HL-60/S4 treated with retinoic acid at 250 ng/mL for 4 days and 3 days (cell line): ENCODE results near the gene SLC27A2.
"Not testable (repeated sequence)": the region's sequence is repeated elsewhere in the genome, so short reads cannot be mapped to it uniquely, and the experiment has no call there.

Experiments used
- in situ Hi-C: fragments of 300-500 bp; cut with MboI; formaldehyde crosslinking; loops from 2 replicates; pipeline ENCODE4 v1.7.0; 2022; ENCODE audit warnings: low sequenced_read_pairs

The SLC27A2 gene

DNA sequence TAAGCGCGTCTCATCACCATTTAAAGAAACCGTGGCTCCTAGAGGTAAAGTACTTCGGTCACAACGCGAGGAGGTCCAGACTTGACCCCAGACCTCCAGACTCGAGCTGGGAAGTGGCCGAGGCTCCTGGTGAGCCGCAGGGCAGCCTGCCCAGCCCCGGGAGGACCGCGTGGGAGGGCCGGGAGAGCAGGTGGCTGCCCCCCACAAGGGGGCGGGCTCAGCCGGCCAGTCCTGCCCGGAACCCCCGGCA, at the start of gene SLC27A2:
Gene SLC27A2 (plus strand): TSS at position 228 of the 250 bp plus-strand sequence. CDS start 232 bp downstream, outside the sequence.
- in situ Hi-C loops: no loop called here

DNA sequence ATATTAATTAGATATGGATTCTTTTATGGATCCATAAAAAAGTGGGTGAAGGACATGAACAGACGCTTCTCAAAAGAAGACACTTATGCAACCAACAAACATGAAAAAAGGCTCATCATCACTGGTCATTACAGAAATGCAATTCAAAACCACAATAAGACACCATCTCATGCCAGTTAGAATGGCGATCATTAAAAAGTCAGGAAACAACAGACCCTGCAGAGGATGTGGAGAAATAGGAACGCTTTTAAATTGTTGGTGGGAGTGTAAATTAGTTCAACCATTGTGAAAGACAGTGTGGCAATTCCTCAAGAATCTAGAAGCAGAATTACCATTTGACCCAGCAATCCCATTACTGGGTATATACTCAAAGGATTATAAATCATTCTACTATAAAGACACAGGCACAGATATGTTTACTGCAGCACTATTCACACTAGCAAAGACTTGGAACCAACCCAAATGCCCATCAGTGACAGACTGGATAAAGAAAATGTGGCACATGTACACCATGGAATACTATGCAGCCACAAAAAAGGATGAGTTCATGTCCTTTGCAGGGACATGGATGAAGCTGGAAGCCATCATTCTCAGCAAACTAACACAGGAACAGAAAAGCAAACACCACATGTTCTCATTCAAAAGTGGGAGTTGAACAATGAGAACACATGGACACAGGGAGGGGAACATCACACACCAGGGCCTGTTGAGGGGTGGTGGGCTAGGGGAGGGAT, 49.6 kb upstream of the SLC27A2 start:
- in situ Hi-C loops: loop anchor here (25.0 kb wide), 2 partner anchors 895 to 1270 kb away; no protein-coding TSS in a partner anchor

DNA sequence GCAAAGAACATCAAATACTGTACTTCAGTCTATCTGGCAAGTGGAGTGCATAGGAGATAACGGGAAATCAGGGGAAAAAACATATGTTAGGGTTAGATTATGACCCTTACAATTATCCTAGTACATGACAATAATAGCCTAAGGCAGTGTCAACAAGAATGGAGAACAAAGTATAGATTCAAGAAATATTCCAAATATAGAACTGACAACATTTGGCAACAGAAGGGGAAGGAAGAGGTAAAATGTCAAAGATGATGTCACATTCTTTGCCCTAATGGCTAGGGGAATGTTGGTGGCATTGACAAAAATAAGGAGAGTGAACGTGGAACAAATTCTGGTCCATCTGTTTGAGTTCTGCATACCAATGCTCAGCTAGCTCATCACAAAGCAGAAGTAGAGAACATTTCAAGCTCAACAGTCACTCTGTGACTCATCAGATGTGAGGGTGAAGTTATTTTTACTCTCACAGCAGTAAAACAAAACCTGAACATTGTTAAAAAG, 47.4 kb upstream of the SLC27A2 start:
- in situ Hi-C loops: loop anchor here (25.0 kb wide), 2 partner anchors 897 to 1272 kb away; no protein-coding TSS in a partner anchor

DNA sequence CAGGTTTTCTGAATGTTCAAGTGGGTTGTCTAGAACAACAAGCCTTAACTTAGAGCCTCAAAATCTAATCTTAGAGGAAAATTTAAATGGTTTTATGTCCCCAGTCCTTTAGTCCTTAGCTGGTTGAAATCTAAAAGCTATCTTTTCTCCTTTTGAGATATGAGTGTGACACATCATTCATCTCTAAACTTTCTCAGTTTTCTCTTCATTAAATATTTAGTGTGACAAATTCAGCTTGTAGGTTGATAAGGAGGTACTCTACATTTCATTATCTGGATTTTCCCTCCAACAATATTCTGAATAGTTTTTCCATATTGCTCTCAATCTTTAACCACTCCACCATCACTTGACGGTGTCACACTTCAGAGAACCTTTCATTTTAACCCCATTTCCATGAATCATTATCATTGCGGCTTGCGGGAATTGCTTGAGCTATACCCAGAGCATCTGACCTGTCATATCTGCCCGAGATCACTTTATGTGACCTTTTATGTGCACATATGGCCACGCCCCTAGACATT, 46.9 kb upstream of the SLC27A2 start:
- in situ Hi-C loops: loop anchor here (25.0 kb wide), 2 partner anchors 898 to 1273 kb away; no protein-coding TSS in a partner anchor

DNA sequence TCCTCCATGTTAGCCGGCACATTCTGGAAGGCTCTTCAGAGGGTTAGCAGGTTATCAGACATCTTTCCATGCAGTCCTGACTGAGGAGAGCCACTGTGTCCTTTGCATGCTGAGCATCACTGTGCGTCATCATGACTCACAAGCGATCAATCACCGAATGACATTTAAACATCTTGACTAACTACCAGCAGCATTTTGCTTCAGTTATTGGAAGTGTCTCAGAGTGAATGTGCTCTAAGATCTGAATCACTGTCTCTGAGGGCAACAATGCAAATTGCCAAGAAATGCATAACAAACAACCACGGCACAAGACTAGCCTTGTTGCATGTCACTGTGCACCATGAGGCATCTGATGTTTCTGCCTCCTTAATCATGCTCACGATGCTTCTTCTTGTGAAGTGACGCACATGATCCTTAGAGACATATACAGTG, 44.6 kb upstream of the SLC27A2 start:
- in situ Hi-C loops: loop anchor here (25.0 kb wide), 2 partner anchors 900 to 1275 kb away; no protein-coding TSS in a partner anchor

DNA sequence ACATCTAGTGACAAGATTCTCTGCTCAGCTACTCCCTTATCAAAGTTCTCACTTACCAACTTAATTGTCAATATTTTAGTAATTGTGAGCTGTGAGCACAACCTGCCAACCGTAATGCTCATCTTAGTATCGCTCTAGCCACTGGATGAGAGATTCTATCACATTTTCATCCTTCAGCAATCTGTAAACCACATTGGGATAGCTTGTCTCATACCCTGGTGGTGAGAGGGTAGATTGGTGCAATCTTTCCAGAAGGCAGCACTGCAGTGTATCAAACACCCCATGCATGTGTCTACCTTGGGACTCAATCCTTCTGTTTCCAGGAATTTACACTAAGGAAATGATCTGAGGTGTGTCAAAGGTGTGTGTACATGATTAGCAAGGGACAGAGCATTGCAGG, 44.1 kb upstream of the SLC27A2 start:
- in situ Hi-C loops: loop anchor here (25.0 kb wide), 2 partner anchors 901 to 1276 kb away; no protein-coding TSS in a partner anchor

DNA sequence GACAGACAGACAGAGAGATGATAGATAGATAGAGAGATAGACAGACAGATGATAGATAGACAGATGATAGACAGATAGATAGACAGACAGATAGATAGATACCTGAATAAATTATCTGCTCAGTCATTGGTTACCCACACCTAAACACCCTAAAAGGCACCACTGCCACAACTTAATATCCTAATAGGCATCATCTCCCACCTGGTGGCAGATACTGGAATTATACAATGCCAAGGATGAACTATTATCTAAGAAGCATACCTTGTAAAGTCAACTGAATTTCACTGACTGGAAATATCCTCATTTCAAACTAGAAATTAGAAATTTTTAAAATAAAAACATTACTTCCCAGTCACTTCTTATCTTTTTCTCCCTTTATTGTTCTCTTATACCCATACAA, 43.6 kb upstream of the SLC27A2 start:
- in situ Hi-C loops: loop anchor here (25.0 kb wide), 2 partner anchors 901 to 1276 kb away; no protein-coding TSS in a partner anchor

DNA sequence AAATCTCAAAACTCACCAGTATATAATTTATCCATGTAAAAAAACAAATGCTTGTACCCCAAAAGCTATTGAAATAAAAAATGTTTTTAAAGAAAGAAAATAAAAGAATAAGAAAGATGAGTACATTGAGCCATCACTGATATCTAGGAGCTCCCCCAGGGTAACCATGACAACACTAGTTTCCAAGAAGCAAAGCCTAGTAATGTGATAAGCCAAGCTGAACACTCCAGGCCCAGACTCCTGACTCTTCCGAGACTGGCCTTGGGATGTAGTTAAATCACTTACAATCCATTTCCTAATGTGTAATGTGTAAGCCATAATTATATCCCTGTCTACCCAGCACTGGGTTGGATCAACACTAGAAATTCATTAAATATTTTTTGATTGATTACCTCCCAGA, 41.9 kb upstream of the SLC27A2 start:
- in situ Hi-C loops: loop anchor here (25.0 kb wide), 2 partner anchors 903 to 1278 kb away; no protein-coding TSS in a partner anchor

DNA sequence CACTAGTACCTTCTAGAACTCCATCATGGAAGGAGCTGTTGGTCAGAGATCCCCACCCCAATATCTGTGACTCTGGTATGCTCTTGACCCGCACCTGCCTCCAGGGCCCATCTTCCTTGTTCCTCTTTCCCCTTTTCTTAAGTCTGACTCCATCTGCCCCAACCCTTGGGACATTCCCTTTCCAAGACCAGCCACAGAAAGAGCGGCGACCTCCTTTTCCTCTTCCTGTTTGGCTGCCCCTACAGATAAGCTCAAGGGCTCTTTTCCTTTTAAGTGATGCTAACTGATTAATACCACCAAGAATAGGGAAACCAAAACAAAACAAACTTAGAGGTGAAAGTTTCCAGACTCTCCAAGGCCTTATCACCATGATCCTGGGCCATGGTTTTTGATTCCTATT, 41.0 kb upstream of the SLC27A2 start:
- in situ Hi-C loops: loop anchor here (25.0 kb wide), 2 partner anchors 904 to 1279 kb away; no protein-coding TSS in a partner anchor

DNA sequence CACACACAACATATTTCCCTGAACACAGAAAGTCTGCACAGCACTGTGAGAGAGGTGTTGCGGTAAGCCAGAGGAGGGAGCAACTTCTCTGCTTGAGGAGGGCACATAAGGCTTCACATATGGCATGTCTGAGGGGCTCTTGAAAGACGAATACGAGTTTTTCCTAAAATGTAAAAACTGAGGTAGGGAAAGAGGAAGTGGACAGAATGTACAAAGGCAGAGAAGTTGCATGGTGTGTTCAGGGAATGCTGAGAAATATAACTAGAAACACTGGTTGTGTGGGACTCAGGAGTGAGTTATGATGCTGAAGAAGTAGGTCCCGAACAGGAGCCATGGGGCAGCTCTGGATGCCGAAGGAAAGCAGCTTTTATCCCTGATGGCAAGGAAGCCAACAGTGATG, 40.1 kb upstream of the SLC27A2 start:
- in situ Hi-C loops: loop anchor here (25.0 kb wide), 2 partner anchors 905 to 1280 kb away; no protein-coding TSS in a partner anchor

DNA sequence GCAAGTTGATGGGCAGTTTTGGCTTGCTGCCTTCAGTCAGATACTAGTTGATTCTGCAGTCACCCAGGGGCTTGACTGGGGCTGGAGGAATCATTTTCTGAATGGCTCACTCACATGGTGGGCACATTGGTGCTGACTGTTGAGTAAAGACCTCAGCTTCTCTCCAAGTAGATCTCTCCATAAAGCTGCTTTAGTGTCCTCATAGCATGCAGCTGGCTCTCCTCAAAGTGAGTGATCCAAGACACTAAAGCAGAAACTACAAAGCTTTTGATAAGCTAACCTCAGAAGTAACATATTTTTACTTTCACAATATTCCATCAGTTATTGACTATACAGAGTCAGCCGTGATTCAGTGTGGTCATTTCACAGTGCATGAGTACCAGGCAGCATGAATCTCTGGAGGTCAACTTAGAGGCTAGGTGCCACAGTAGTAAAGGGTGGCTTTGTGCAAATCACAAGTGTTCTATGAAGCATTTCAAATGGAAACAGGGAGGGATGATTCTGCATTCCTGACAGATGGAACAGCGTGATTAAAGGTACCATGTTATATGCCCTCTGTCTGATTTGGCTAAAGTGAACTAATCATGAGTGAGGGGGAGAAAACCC, 38.6 kb upstream of the SLC27A2 start:
- in situ Hi-C loops: loop anchor here (25.0 kb wide), 2 partner anchors 906 to 1281 kb away; no protein-coding TSS in a partner anchor

DNA sequence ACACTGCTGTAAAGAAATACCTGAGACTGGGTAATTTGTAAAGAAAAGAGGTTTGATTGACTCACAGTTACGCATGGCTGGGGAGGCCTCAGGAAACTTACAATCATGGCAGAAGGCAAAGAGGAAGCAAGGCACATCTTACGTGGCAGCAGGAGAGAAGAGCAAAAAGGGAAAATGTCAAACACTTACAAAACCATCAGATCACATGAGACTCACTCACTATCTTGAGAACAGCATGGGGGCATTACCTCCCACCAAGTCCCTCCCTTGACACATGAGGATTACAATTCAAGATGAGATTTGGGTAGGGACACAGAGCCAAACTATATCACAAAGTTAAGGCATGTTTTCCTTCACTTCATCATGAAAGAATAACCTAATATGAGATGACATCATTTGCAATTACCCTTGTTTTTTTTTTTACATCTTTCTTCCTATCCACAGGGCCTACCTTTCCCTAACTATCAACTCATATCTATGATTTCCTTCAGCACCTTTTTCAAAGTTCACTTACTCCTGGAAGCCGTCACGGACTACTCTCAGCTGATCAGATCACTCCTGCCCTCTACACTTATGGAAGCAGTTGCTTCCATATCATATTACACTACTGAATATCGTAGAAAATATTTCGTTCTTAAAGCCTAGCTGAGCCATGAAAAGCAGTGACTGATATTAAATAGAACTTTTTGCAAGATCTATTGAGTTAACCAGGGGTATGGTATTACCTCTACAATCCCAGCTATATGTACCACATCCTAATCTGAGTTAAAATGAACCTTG, 37.5 kb upstream of the SLC27A2 start:
- in situ Hi-C loops: loop anchor here (25.0 kb wide), 2 partner anchors 907 to 1282 kb away; no protein-coding TSS in a partner anchor

DNA sequence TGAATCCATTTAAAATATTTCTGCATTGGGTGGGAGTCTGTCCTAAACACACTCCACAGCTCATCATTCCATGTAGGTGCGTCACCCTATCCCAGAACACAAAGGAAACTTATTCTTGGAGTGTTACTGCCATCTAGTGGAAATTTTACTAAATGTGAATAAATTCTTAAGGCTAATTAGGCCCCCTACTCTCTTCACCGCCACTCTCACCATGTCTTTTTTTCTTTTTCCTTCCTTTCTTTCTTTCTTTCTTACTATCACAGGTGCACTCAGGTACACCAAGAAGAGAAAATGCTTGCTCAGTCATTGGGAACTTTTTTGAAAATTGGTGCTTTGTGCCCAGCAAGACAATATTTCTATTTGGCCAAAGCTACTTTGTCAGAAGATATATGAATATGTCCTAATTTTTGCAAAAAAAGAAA, 36.5 kb upstream of the SLC27A2 start:
- in situ Hi-C loops: loop anchor here (25.0 kb wide), 2 partner anchors 908 to 1283 kb away; no protein-coding TSS in a partner anchor

DNA sequence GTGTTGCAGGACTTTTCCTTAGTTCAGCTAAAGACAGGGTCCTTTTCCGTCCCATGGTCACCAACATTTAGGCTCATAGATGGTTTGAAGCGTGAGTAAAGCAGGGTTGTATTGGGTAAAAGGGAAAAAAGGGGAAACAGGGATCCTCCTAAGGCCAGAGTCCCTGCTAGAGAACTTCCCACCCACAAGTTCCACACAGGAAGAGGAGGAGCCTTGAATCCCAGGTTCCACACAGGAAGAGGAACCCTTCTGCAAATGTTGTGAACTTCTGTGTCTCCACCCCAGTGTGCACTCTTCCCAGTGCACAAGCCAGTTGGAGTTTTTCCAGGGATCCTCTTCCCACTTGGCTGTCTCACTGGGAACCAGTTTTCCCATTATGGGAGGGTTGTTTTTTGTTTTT, 35.4 kb upstream of the SLC27A2 start:
- in situ Hi-C loops: loop anchor here (25.0 kb wide), 2 partner anchors 909 to 1284 kb away; no protein-coding TSS in a partner anchor

DNA sequence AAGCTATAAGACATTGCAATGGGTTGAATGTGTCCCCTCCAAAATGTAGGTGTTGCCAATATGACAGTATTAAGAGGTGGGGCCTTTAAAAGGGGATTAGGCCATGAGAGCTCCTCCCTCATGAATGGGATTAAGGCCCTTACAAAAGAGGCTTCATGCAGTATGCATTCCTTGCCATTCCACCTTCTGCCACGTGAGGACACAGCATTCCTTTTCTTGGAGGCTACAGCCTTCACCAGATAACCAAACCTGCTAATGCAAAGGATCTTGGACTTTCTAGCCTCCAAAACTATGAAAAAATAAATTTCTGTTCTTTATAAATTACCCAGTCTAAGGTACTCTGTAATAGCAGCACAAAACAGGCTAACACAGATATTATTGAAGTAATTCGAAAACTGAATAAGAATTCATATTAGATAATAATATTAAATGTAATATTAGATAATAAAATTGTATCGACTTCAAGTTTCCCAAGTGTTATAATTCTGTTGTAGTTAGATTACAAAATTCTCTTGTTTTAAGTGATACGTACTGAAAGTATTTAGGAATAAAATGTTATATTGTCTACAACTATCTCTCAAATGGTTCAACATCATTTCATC, 33.5 kb upstream of the SLC27A2 start:
- in situ Hi-C loops: loop anchor here (25.0 kb wide), 2 partner anchors 911 to 1286 kb away; no protein-coding TSS in a partner anchor

DNA sequence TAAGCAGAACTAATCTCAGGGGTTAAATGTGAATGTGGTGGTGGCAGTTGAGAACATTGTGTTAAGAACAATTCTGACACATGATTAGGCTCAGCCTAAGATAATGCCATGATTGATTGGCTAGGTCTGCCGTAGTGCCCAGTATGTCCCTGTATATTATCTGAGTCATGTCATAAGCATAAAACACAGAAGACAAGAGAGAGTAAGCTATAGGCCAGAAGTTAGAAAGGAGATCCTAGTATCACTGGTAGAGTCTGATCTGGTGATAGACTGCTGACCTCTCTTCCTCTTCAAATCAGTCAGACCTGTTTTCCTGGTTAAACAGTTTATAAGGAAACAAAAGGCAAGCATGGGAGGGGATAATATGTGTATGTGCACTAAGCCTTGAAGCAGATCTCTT, 32.9 kb upstream of the SLC27A2 start:
- in situ Hi-C loops: loop anchor here (25.0 kb wide), 2 partner anchors 912 to 1287 kb away; no protein-coding TSS in a partner anchor

DNA sequence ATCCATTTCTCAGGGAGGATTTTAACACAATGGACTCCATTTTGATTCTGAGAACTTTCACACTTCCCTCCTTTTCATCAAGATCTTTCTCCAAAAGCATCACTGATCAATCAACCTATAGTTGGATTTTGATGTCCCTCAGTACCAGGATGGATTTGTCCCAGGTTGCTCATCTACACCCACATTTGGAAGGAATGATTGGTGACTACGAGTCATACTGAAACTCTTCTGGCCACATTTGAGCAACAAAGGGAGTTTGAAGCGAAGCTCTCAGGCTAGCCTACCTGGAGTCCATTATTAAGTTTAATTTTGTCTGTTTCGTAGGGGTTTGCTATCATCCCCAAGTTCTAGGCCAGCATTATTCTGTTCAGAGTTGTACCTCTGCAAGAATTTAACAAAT, 31.6 kb upstream of the SLC27A2 start:
- in situ Hi-C loops: no loop called here

DNA sequence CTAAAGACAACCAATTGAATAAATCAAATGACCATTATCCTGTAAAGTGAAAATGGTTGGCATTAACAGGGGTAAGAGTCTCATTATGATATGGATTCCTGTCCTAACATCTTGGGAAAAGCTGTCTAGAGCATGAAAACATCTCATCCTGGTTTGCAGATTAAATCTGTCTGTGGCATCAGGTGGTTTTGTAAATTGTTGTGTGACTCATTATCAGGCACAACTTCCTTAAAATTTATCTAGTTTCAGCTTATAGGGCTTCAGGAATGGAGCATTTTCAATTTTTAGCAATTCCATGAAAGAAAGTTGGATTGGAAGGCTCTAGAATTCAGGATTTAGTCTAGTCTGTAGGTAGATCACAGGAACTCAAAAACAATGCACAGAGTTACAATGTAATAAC, 31.1 kb upstream of the SLC27A2 start:
- in situ Hi-C loops: no loop called here

DNA sequence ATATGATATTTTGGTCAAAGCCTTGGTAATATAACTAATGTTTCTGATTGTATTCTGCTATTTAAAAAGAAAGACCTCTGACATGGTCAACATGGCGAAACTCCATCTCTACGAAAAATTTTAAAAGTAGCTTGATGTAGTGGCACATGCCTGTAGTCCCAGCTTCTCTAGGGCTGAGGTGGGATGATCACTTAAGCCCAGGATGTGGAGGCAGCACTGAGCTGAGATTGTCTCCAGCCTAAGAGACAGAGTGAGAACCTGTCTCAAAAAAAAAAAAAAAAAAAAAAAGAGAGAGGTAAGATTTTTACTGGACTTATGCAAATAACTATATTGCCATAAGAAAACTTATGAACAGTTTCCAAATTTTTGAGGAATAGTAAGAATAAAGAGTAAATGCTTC, 30.5 kb upstream of the SLC27A2 start:
- in situ Hi-C loops: no loop called here

DNA sequence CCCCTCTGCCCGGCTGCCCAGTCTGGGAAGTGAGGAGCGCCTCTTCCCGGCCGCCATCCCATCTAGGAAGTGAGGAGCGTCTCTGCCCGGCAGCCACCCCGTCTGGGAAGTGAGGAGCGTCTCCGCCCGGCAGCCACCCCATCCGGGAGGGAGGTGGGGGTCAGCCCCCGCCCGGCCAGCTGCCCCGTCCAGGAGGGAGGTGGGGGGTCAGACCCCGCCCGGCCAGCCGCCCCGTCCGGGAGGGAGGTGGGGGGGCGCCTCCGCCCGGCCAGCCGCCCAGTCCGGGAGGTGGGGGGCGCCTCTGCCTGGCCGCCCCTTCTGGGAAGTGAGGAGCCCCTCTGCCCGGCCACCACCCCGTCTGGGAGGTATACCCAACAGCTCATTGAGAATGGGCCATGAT, 23.8 kb upstream of the SLC27A2 start:
- in situ Hi-C loops: not testable (repeated sequence)
